K562 (cell line): ENCODE data around the gene PRRT2. TPM values are rescaled to one million over a fixed set of nuclear protein-coding genes. Genes with fewer than 3 reads are reported as not detected.
A peak's percentile ranks its signal among the peaks of the same experiment; 100 is the strongest.

Experiments used
- ATAC-seq: fragments of 200-7000 bp; cut with Tn5 transposase; 3 replicates; pipeline ENCODE4 v1.9.1; 2020; ENCODE audit warnings: moderate library complexity
- BruUV-seq: library from RNA; stranded (reverse); fragments of 400-500 nt; replicated peaks from 2 replicates; lab custom pipeline; 2021; lab: Mats Ljungman, UMichigan
- CTCF ChIA-PET: fragments of 300-600 bp; formaldehyde crosslinking; extraction: SDS; loops from one replicate; lab custom pipeline; 2021; ENCODE audit warnings: low intra/inter-chr PET ratio; lab: Yijun Ruan, JAX
- POLR2A ChIA-PET: fragments of 300-600, 350-650 bp; sonication (Branson Sonifier 250); formaldehyde crosslinking; extraction: SDS; loops from one replicate; lab custom pipeline; 2021; ENCODE audit warnings: antibody characterized with exemption, inconsistent platforms; lab: Yijun Ruan, JAX
- DNase-seq, 4 experiments: peaks; one replicate each; pipeline versions ENCODE4 v3.0.0 to v3.0.0-alpha.2; 2011 to 2018; ENCODE audit warnings: low spot score in 3 of 4, mixed read lengths in 3 of 4; ENCODE audit errors: extremely low read depth in 1 of 4
- FAIRE-seq: peaks from 2 replicates; lab custom pipeline; 2011; peaks lifted over from hg19 to GRCh38; lab: Jason Lieb, UNC
- H2AFZ ChIP-seq: 2 replicates; pipeline ENCODE4 v1.6.0; 2011; ENCODE audit warnings: low read depth, low read length, control low read depth, inconsistent platforms
- H3K27ac ChIP-seq: fragments of 200-600 bp; 3 replicates; pipeline ENCODE4 v1.8.0; 2011; ENCODE audit warnings: low read depth, mild to moderate bottlenecking, control low read depth, inconsistent platforms, low read length, moderate library complexity, mixed read lengths; ENCODE audit errors: extremely low read depth
- H3K27me3 ChIP-seq, 2 experiments: fragments of 300-600 bp in 1 of 2; 2 replicates in 1 of 2; 3 replicates in 1 of 2; pipeline versions ENCODE4 v1.6.0 to v1.8.0; 2011; ENCODE audit warnings: inconsistent platforms in 2 of 2, low read length in 2 of 2, mild to moderate bottlenecking in 1 of 2, mixed read lengths in 1 of 2, moderate library complexity in 1 of 2; ENCODE audit not compliant: control insufficient read depth in 2 of 2, insufficient read depth in 2 of 2
- H3K36me3 ChIP-seq: fragments of 300-600 bp; 3 replicates; pipeline ENCODE4 v1.8.0; 2011; ENCODE audit warnings: mild to moderate bottlenecking, low read length, inconsistent platforms; ENCODE audit not compliant: control insufficient read depth, insufficient read depth
- H3K4me1 ChIP-seq, 2 experiments: fragments of 200-600 bp in 1 of 2; replicated peaks in 1 of 2; 2 replicates in 1 of 2; 3 replicates in 1 of 2; pipeline versions ENCODE4 v1.5.1 to v1.8.0; 2011; ENCODE audit warnings: inconsistent platforms in 2 of 2, low read length in 2 of 2, mild to moderate bottlenecking in 1 of 2, mixed read lengths in 1 of 2, moderate library complexity in 1 of 2; ENCODE audit not compliant: control insufficient read depth in 2 of 2, insufficient read depth in 2 of 2
- H3K4me2 ChIP-seq: 2 replicates; pipeline ENCODE4 v1.6.1; 2011; ENCODE audit warnings: low read length, control low read depth, inconsistent platforms, mixed read lengths; ENCODE audit not compliant: insufficient read depth
- H3K4me3 ChIP-seq: fragments of 200-600 bp; sonication (generic), shearing (Covaris generic); 2 replicates; pipeline ENCODE4 v1.5.1; 2016; ENCODE audit warnings: control low read depth, inconsistent platforms
- H3K79me2 ChIP-seq: fragments of 200-600 bp; 3 replicates; pipeline ENCODE4 v1.8.0; 2011; ENCODE audit warnings: low read length, inconsistent platforms; ENCODE audit not compliant: control insufficient read depth, insufficient read depth
- H3K9ac ChIP-seq, 2 experiments: 2 replicates each; pipeline versions ENCODE4 v1.6.0 to v1.6.1; 2011; ENCODE audit warnings: low read depth in 2 of 2, low read length in 2 of 2, control low read depth in 1 of 2, inconsistent platforms in 1 of 2, mild to moderate bottlenecking in 1 of 2, mixed read lengths in 1 of 2; ENCODE audit not compliant: insufficient read depth in 1 of 2
- H3K9me1 ChIP-seq: one replicate; pipeline ENCODE4 v1.6.0; 2011; ENCODE audit warnings: inconsistent platforms, mild to moderate bottlenecking, low read length, moderate library complexity; ENCODE audit not compliant: control insufficient read depth, insufficient read depth
- H3K9me3 ChIP-seq: replicated peaks from 2 replicates; pipeline ENCODE4 v1.5.1; 2011; ENCODE audit warnings: low read depth, low read length, inconsistent platforms; ENCODE audit not compliant: control insufficient read depth, insufficient read depth
- H4K20me1 ChIP-seq: replicated peaks from 2 replicates; pipeline ENCODE4 v1.6.1; 2011; ENCODE audit warnings: low read length, inconsistent platforms, mixed read lengths; ENCODE audit not compliant: control insufficient read depth, insufficient read depth
- BRD4 ChIP-seq: fragments of 200-600 bp; sonication (generic); IDR thresholded peaks from 2 replicates; pipeline ENCODE4 v1.6.1; 2017; ENCODE audit warnings: inconsistent platforms
- E2F4 ChIP-seq: sonication (generic); formaldehyde crosslinking; IDR thresholded peaks from 2 replicates; pipeline ENCODE4 v1.8.0; 2022; ENCODE audit warnings: mild to moderate bottlenecking, low read depth, missing genetic modification reagents
- EP300 ChIP-seq: IDR thresholded peaks from 2 replicates; pipeline ENCODE4 v1.6.1; 2012; ENCODE audit warnings: low read length, improper control_type of control experiment
- EWSR1 ChIP-seq: fragments of 450-650 bp; IDR thresholded peaks from 2 replicates; pipeline ENCODE4 v1.6.1; 2018; ENCODE audit warnings: borderline replicate concordance, mild to moderate bottlenecking, low read depth, moderate library complexity; ENCODE audit not compliant: partially characterized antibody
- MYC ChIP-seq, 2 experiments: fragments of 250-450 bp in 1 of 2; sonication (Bioruptor Pico) in 1 of 2; IDR thresholded peaks; 2 replicates each; pipeline versions ENCODE4 v1.5.1 to v1.6.1; 2012 to 2021; ENCODE audit warnings: low read depth in 2 of 2, borderline replicate concordance in 1 of 2, improper control_type of control experiment in 1 of 2, low read length in 1 of 2, mild to moderate bottlenecking in 1 of 2, moderate library complexity in 1 of 2
- NEUROD1 ChIP-seq: fragments of 150-350 bp; IDR thresholded peaks from 2 replicates; pipeline ENCODE4 v1.6.1; 2014; ENCODE audit warnings: borderline replicate concordance, low read length, low read depth; ENCODE audit not compliant: partially characterized antibody
- OTX1 ChIP-seq: fragments of 450-650 bp; formaldehyde crosslinking; IDR thresholded peaks from 2 replicates; pipeline ENCODE4 v1.4.0; 2022; ENCODE audit warnings: mild to moderate bottlenecking
- PRDM10 ChIP-seq: fragments of 450-650 bp; IDR thresholded peaks from 2 replicates; pipeline ENCODE4 v1.6.1; 2018; ENCODE audit not compliant: partially characterized antibody
- SLC30A9 ChIP-seq: fragments of 250-450 bp; sonication (Bioruptor Pico); IDR thresholded peaks from 2 replicates; pipeline ENCODE4 v1.8.0; 2022; ENCODE audit warnings: mild to moderate bottlenecking, moderate library complexity
- SMAD3 ChIP-seq: fragments of 450-650 bp; formaldehyde crosslinking; conservative IDR thresholded peaks from 2 replicates; pipeline ENCODE4 v1.4.0; 2020; ENCODE audit warnings: mild to moderate bottlenecking
- SNRNP70 ChIP-seq: fragments of 200-400 bp; formaldehyde crosslinking; optimal IDR thresholded peaks from 2 replicates; pipeline ENCODE3; 2017; ENCODE audit warnings: low read depth, low read length
- U2AF2 ChIP-seq: fragments of 200-400 bp; formaldehyde crosslinking; optimal IDR thresholded peaks from 2 replicates; pipeline ENCODE3; 2017; ENCODE audit warnings: low read depth, mild to moderate bottlenecking, low read length
- ZNF184 ChIP-seq: sonication (generic); formaldehyde crosslinking; IDR thresholded peaks from 2 replicates; pipeline ENCODE4 v1.5.0; 2020; ENCODE audit warnings: missing genetic modification reagents
- ZNF280B ChIP-seq: fragments of 250-450 bp; sonication (Bioruptor Pico); IDR thresholded peaks from 2 replicates; pipeline ENCODE4 v1.5.1; 2021; ENCODE audit warnings: mild to moderate bottlenecking
- WGBS: fragments of 100-300 bp; shearing (Covaris generic); methylation state at CpG from one replicate; pipeline ENCODE4 v1.1.6; 2016; ENCODE audit warnings: low coverage, mixed read lengths; ENCODE audit not compliant: insufficient coverage; ENCODE audit errors: missing lambda C conversion rate; 5-methylcytosine and 5-hydroxymethylcytosine counted together
- in situ Hi-C: fragments of 300-500 bp; cut with MboI; formaldehyde crosslinking; loops from 4 replicates; pipeline ENCODE4 v1.15.0; 2018; ENCODE audit warnings: inconsistent platforms, mixed read lengths
- intact Hi-C: fragments of 100-400 bp; cut with micrococcal nuclease; formaldehyde crosslinking; loops from 2 replicates; pipeline ENCODE4 v1.14.2; 2022
- polyA plus RNA-seq, 8 experiments: library from polyadenylated mRNA; depleted of rRNA in 4 of 8; stranded (reverse) in 5 of 8; unstranded in 3 of 8; fragments of >200 nt; fragmentation: Nextera tagmentation in 2 of 8; fragmentation: Illumina TruSeq in 1 of 8; extraction: Ambion mirVana in 2 of 8; extraction: Trizol in 1 of 8; gene quantifications; 2 replicates each; pipeline versions ENCODE4 v1.2.1 to v1.2.3, GENCODE V29; 2011 to 2014; ENCODE audit warnings: inconsistent platforms in 1 of 8, missing spikeins in 1 of 8
- total RNA-seq, 7 experiments: library from RNA; depleted of rRNA in 6 of 7; stranded (reverse); fragments of >200 nt in 6 of 7; fragmentation: Illumina TruSeq in 2 of 7; extraction: Trizol in 2 of 7; gene quantifications; 2 replicates each; pipeline versions ENCODE4 v1.2.1 to v1.2.3, GENCODE V29; 2011 to 2021; ENCODE audit warnings: low replicate concordance in 1 of 7

Gene PRRT2
- total and polyA plus RNA-seq, 9 of the 15 experiments (the other 6 are each of a cell fraction or from before 2014, with no cell fraction given) = 0.11 to 1.0 (median 0.42) TPM; not detected in 2

- ChIA-PET CTCF (no interaction called here), POLR2A (interaction anchor here (0.6 to 1.0 kb wide), 8 partner anchors 9 to 98 kb away, joined by 3 to 7 read pairs (median 4); partner anchors contain the start of gene PAGR1)
- Histone ChIP-seq H3K9ac (peak overlapping the region in 1 of 2 experiments; percentile 70; a peak in 2 of 4 replicates), H4K20me1 (no peaks in the 10 kb centered on the region; the same call in 1 of the 2 replicates), H3K27ac (no peak overlapping the region), H3K4me2 (0 out of 2 replicates have a peak overlapping the region, but pooled peaks have one; percentile 1), H3K4me3 (no peak overlapping the region), H3K9me3 (no peaks in the 10 kb centered on the region), H3K4me1 (peaks cover 16 to 29% of the 10 kb centered on the region in 2 experiments), H3K27me3 (peaks cover 2 to 8% of the 10 kb centered on the region in 2 experiments; a peak in 3 of 5 replicates), H3K9me1 (peaks cover 3% of the 10 kb centered on the region), H3K36me3 (no peaks in the 10 kb centered on the region; the same call in 2 of the 3 replicates), H2AFZ (no peak overlapping the region), H3K79me2 (no peaks in the 10 kb centered on the region)
- no TSS peak for BruUV-seq
- DNase-seq (peak; percentile 39 to 44 (median 42)), ATAC-seq (peak; percentile 51), FAIRE-seq (peak; percentile 52)
- intact Hi-C loops = no loop called here
- 41% methylated on average over 10 of the region's 10 CpGs for WGBS
- in situ Hi-C loops = no loop called here
- TF ChIP-seq EP300 = no peak
- no peak for TF ChIP-seq BRD4
- TF ChIP-seq NEUROD1 = no peak
- no peak for TF ChIP-seq U2AF2
- TF ChIP-seq SMAD3 = no peak
- no peak for TF ChIP-seq SLC30A9
- no peak for TF ChIP-seq PRDM10
- no peak for TF ChIP-seq OTX1 (CRISPR knock-in tag)
- no peak for TF ChIP-seq SNRNP70
- no peak for TF ChIP-seq E2F4
- no peak for TF ChIP-seq ZNF280B (CRISPR knock-in tag)
- no peak for TF ChIP-seq MYC (IDR thresholded peaks at IDR 0.05; ENCODE audit: low read depth, low read length)
- no peak for TF ChIP-seq MYC (CRISPR knock-in tag; IDR thresholded peaks at IDR 0.05; ENCODE audit: borderline replicate concordance, low read depth)
- TF ChIP-seq EWSR1 = no peak
- TF ChIP-seq ZNF184 (CRISPR knock-in tag) = no peak
Observed at GRCh38 chr16:29825145-29826044, 13.4 kb downstream of the PRRT2 start.
